Mammary epithelial cell (primary cell): ENCODE data around the gene ATXN7L3B.

Source experiments
- CTCF ChIP-seq, 2 donors: IDR thresholded peaks in 1 of 2; conservative IDR thresholded peaks in 1 of 2; 2 replicates each; pipeline ENCODE4 v1.5.1; 2011 to 2012; ENCODE audit warnings: inconsistent platforms in 2 of 2, low read length in 2 of 2, mild to moderate bottlenecking in 2 of 2, control low read depth in 1 of 2, low read depth in 1 of 2; ENCODE audit not compliant: insufficient read depth in 1 of 2; ENCODE audit errors: extremely low read depth in 1 of 2
- EZH2 ChIP-seq: IDR thresholded peaks from 2 replicates; pipeline ENCODE4 v1.6.1; 2012; ENCODE audit warnings: low read length, inconsistent platforms, borderline replicate concordance

GRCh38 chr12:74509886-74510285 is 27.7 kb upstream of the ATXN7L3B start:
- TF ChIP-seq CTCF (conservative IDR thresholded peaks at IDR 0.05 in 1 of 2, IDR thresholded peaks at IDR 0.05 in 1 of 2; ENCODE audit: extremely low read depth in 1 of 2, insufficient read depth in 1 of 2, low read depth in 1 of 2, low read length in 2 of 2) (no peak), EZH2 (no peak)
